MM.1S (cell line): ENCODE measurements around the gene TRIP6.

Source experiments
- DNase-seq: peaks from one replicate; pipeline ENCODE4 v3.0.0-alpha.2; 2015
- H2AFZ ChIP-seq: fragments of 300-600 bp; sonication (generic); 2 replicates; pipeline ENCODE4 v1.6.0; 2016; ENCODE audit warnings: antibody characterized with exemption, low read length
- H3F3A ChIP-seq: fragments of 300-600 bp; sonication (generic); 2 replicates; pipeline ENCODE4 v1.6.1; 2016; ENCODE audit warnings: mild to moderate bottlenecking, antibody characterized with exemption, low read length, moderate library complexity, mixed read lengths; ENCODE audit not compliant: insufficient read depth
- H3K27ac ChIP-seq: fragments of 300-600 bp; sonication (generic); 2 replicates; pipeline ENCODE4 v1.5.1; 2016; ENCODE audit warnings: mild to moderate bottlenecking, low read length
- H3K27me3 ChIP-seq: fragments of 300-600 bp; sonication (generic); replicated peaks from 2 replicates; pipeline ENCODE4 v1.6.0; 2016; ENCODE audit warnings: low read length; ENCODE audit not compliant: insufficient read depth
- H3K36me3 ChIP-seq: fragments of 300-600 bp; sonication (generic); replicated peaks from 2 replicates; pipeline ENCODE4 v1.6.1; 2016; ENCODE audit warnings: mild to moderate bottlenecking, low read length, mixed read lengths; ENCODE audit not compliant: insufficient read depth
- H3K4me1 ChIP-seq: fragments of 300-600 bp; sonication (generic); 2 replicates; pipeline ENCODE4 v1.6.1; 2016; ENCODE audit warnings: low read length, mixed read lengths
- H3K4me2 ChIP-seq: fragments of 300-600 bp; sonication (generic); 2 replicates; pipeline ENCODE4 v1.6.0; 2016; ENCODE audit warnings: low read depth, low read length
- H3K4me3 ChIP-seq: fragments of 300-600 bp; sonication (generic); 2 replicates; pipeline ENCODE4 v1.5.1; 2016; ENCODE audit warnings: low read length, mixed read lengths
- H3K79me2 ChIP-seq: fragments of 300-600 bp; sonication (generic); 2 replicates; pipeline ENCODE4 v1.6.1; 2016; ENCODE audit warnings: mixed run types, low read length, mixed read lengths
- H3K9ac ChIP-seq: fragments of 300-600 bp; sonication (generic); 2 replicates; pipeline ENCODE4 v1.6.1; 2016; ENCODE audit warnings: low read length, mixed read lengths
- H3K9me2 ChIP-seq: fragments of 300-600 bp; sonication (generic); replicated peaks from 2 replicates; pipeline ENCODE4 v1.6.1; 2016; ENCODE audit warnings: mild to moderate bottlenecking, low read length, mixed read lengths; ENCODE audit not compliant: insufficient read depth
- H3K9me3 ChIP-seq: fragments of 300-600 bp; sonication (generic); replicated peaks from 2 replicates; pipeline ENCODE4 v1.6.1; 2016; ENCODE audit warnings: mild to moderate bottlenecking, low read length, mixed read lengths; ENCODE audit not compliant: insufficient read depth
- H4K20me1 ChIP-seq: fragments of 300-600 bp; sonication (generic); 2 replicates; pipeline ENCODE4 v1.6.1; 2016; ENCODE audit warnings: mild to moderate bottlenecking, low read length, moderate library complexity, mixed read lengths; ENCODE audit not compliant: insufficient read depth
- CTCF ChIP-seq: fragments of 300-600 bp; sonication (generic); IDR thresholded peaks from 2 replicates; pipeline ENCODE4 v1.5.1; 2016; ENCODE audit warnings: antibody characterized with exemption, low read length, mixed read lengths
- EZH2 ChIP-seq: fragments of 300-600 bp; sonication (generic); optimal IDR thresholded peaks from 2 replicates; pipeline ENCODE3; 2017; ENCODE audit warnings: low read depth, mild to moderate bottlenecking, antibody characterized with exemption, low read length, mixed read lengths
- EZH2phosphoT487 ChIP-seq: fragments of 300-600 bp; sonication (generic); IDR thresholded peaks from 2 replicates; pipeline ENCODE4 v1.6.1; 2018; ENCODE audit warnings: antibody characterized with exemption, low read length

Gene TRIP6

GRCh38 chr7:100874577-100875355 is 7.6 kb downstream of the TRIP6 start, which contains the start of gene SRRT:
SRRT (plus strand) TSS chr7:100875103; CDS start chr7:100875591, 488 bp downstream.
- Histone ChIP-seq H3K4me2 (peak within 1 kb of the TSS; percentile 95), H3K9me2 (no peaks in the 10 kb centered on the region), H3K27me3 (no peaks in the 10 kb centered on the region), H3K9me3 (no peaks in the 10 kb centered on the region), H2AFZ (peak within 1 kb of the TSS; percentile 92), H4K20me1 (no peaks in the 10 kb centered on the region), H3K9ac (peak within 1 kb of the TSS; percentile 96), H3K36me3 (no peaks in the 10 kb centered on the region), H3K27ac (peak within 1 kb of the TSS; percentile 83), H3F3A (0 out of 2 replicates have a peak, but pooled peaks cover 3% of the 10 kb centered on the region), H3K4me3 (peak within 1 kb of the TSS; percentile 97), H3K79me2 (peaks cover 48% of the 10 kb centered on the region), H3K4me1 (peaks cover 11% of the 10 kb centered on the region; the same call in 1 of the 2 replicates)
- peak; percentile 99 for DNase-seq
- no peak for TF ChIP-seq CTCF
- no peak for TF ChIP-seq EZH2
- no peak for TF ChIP-seq EZH2phosphoT487

DNA sequence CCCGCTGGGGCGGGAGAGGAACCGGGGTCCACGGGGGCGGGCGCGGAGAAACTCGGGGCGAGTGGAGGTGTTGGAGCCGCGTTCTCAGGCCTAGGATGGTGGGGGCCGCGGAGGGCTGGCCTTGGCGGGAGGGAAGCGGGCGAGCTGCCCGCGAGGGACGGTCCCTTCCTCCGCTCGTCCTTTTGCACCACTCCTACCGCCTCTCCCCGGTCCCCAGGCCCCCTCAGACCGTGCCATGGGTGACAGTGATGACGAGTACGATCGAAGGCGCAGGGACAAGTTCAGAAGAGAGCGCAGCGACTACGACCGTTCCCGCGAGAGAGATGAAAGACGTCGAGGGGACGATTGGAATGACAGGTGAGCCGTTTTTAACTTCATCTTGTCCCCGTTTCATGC is 8.2 kb downstream of the TRIP6 start:
- peak overlapping the region; percentile 80 for H2AFZ ChIP-seq
- H4K20me1 ChIP-seq = no peaks in the 10 kb centered on the region
- no peaks in the 10 kb centered on the region for H3K36me3 ChIP-seq
- H3K27me3 ChIP-seq = no peaks in the 10 kb centered on the region
- H3K27ac ChIP-seq = peak overlapping the region; percentile 83
- no peaks in the 10 kb centered on the region for H3K9me2 ChIP-seq
- peaks cover 11% of the 10 kb centered on the region; the same call in 1 of the 2 replicates for H3K4me1 ChIP-seq
- H3K9ac ChIP-seq = peak overlapping the region; percentile 96
- no peak for TF ChIP-seq EZH2phosphoT487
- TF ChIP-seq EZH2 = no peak
- no peak for TF ChIP-seq CTCF
- H3K9me3 ChIP-seq = no peaks in the 10 kb centered on the region
- H3K4me3 ChIP-seq = peak overlapping the region; percentile 97
- H3K4me2 ChIP-seq = peak overlapping the region; percentile 95
- 0 out of 2 replicates have a peak, but pooled peaks cover 3% of the 10 kb centered on the region for H3F3A ChIP-seq
- H3K79me2 ChIP-seq = peaks cover 54% of the 10 kb centered on the region
- peak; percentile 44 for DNase-seq

- Histone ChIP-seq H3F3A (0 out of 2 replicates have a peak, but pooled peaks cover 3% of the 10 kb centered on the region), H3K79me2 (peaks cover 71% of the 10 kb centered on the region), H3K4me3 (no peak overlapping the region), H3K4me1 (peaks cover 11% of the 10 kb centered on the region; the same call in 1 of the 2 replicates), H3K27me3 (no peaks in the 10 kb centered on the region), H2AFZ (no peak overlapping the region), H3K9me2 (no peaks in the 10 kb centered on the region), H3K9me3 (no peaks in the 10 kb centered on the region), H3K4me2 (no peak overlapping the region), H3K9ac (no peak overlapping the region), H3K36me3 (peaks cover 3% of the 10 kb centered on the region; the same call in 1 of the 2 replicates), H4K20me1 (no peaks in the 10 kb centered on the region; the same call in 1 of the 2 replicates), H3K27ac (no peak overlapping the region)
- DNase-seq = no peak
- TF ChIP-seq CTCF = no peak
- TF ChIP-seq EZH2phosphoT487 = no peak
- no peak for TF ChIP-seq EZH2
Observed at GRCh38 chr7:100878013-100878412, 10.8 kb downstream of the TRIP6 start.
